A673 (cell line): Measurements from ENCODE around the gene ZNF827.

Source experiments
- CTCF ChIP-seq: fragments of 300-800, 200-600 bp; sonication (generic); conservative IDR thresholded peaks from 2 replicates; pipeline ENCODE4 v1.5.1; 2017; ENCODE audit warnings: low read depth, mild to moderate bottlenecking, antibody characterized with exemption, low read length, moderate library complexity, mixed read lengths
- EZH2 ChIP-seq: fragments of 200-600 bp; sonication (generic); IDR thresholded peaks from 2 replicates; pipeline ENCODE4 v1.6.1; 2017; ENCODE audit warnings: borderline replicate concordance, low read depth, mild to moderate bottlenecking, mixed read lengths, antibody characterized with exemption, low read length; ENCODE audit not compliant: poor library complexity, severe bottlenecking

- TF ChIP-seq CTCF (no peak), EZH2 (no peak)
These were observed 151.8 kb downstream of the ZNF827 start for GRCh38 chr4:145786830-145787229.
